GM19463 (cell line): ENCODE results near the gene AQP3.
A peak's percentile ranks its signal among the peaks of the same experiment; 100 is the strongest.
"Not testable (repeated sequence)": the region's sequence is repeated elsewhere in the genome, so short reads cannot be mapped to it uniquely, and the experiment has no call there.

ENCODE experiments used
- ATAC-seq: cut with Tn5 transposase; IDR thresholded peaks from one replicate; pipeline ENCODE4 v1.9.1; 2021; ENCODE audit warnings: mild to moderate bottlenecking, moderate library complexity; ENCODE audit not compliant: unreplicated experiment

The AQP3 gene

DNA sequence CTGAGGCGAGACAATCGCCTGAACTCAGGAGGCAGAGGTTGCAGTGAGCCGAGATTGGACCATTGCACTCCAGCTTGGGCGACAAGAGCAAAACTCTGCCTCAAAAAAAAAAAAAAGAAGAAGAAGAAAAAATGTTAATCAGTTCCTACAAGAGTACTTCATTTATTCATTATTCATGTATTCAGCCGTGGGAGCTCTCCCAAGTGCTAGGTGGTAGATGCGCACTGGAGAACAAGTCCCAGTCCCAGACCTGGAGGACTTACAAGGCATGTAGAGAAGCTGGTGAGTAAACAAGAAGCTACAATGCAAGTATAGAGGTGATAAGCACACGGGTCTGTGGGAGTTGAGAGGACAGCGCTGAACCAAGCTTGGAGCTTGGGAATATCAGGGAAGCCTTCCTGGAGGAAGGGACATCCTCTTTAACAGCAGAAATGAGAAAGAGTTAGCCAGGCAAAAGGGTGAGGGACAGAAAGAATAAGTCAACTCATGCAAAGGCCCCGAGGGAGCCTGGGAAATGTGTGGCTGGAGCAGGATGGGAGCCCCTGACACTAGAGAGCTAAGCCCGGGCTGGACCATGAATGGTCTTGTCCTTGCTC is 27.6 kb downstream of the AQP3 start:
- ATAC-seq = no peak

DNA sequence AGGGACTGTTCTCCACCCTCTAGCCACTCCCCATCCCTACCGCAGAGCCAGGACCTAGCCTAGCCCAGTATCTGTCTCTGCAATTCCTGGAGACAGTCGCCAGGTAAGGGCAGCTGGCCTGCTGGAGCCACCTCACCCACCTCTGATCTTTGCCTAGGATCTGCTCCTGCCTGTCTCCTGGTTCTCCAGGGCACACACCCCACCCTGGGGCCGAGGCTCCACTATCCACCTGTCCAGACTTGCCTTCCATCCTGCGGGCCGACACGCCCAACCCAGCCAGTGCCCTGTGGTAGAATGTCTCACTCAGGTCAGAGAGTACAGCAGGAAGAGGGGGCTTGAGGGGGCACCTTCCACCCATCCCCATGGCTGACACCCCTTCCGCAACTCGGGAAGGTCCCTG is 29.3 kb downstream of the AQP3 start:
- ATAC-seq = no peak

- ATAC-seq = no peak
These were observed 30.4 kb downstream of the AQP3 start for GRCh38 chr9:33416996-33417395.

DNA sequence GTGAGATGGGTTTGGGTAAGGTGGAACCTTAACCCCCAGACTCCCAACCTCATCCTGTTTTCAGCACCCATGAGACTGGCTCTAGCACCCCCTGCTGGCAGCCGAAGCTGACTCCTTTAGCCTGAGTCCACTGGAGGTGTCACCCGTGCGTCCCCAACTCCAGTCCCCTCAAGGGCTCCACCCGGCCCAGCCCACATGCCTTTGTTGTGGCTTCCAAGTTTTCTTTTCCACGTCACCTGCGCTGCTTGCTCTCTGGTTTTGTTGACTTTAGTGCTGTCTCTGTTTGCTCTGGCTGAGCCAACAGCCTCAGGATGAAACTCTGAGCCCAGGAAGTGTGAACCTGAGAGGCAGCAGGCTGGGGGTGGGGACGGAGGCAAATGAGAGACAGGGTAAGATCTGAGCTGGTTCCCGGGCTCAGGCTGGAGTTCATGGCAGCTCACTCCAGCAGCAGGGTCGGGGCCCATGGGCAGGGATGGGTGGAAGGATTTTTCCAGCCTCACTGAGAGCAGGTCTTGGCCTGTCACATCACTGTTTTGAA is 31.8 kb downstream of the AQP3 start:
- ATAC-seq = peak; percentile 67

GRCh38 chr9:33414889-33415500 is 32.4 kb downstream of the AQP3 start:
- no peak for ATAC-seq

DNA sequence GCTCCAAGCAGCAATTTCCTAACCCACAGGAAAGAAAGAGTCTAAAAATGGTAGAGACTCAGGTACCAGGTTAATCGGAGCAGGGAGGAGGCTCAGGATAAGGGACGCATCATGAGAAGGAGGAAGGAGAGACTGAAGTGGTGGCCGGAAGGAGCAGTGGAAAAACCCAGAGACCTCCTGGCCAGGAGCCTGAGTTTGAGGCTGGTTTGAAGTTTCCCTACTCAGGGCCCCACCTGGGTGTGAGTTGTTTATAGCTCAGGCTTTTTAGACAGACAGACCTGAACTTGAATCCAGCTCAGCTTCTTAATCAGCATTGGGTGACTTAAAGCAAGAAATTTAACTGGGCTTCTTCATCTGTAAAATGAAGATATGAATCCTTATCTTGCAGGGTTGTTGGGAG is 33.1 kb downstream of the AQP3 start:
- ATAC-seq = no peak

GRCh38 chr9:33408087-33408486 is 39.3 kb downstream of the AQP3 start:
- ATAC-seq = no peak

- no peak for ATAC-seq
These were observed 40.3 kb downstream of the AQP3 start for GRCh38 chr9:33407061-33407460.

- no peak for ATAC-seq
These were observed 42.5 kb downstream of the AQP3 start for GRCh38 chr9:33404788-33405362.

GRCh38 chr9:33403941-33404787 is 43.2 kb downstream of the AQP3 start:
- no peak for ATAC-seq

- not testable (repeated sequence) for ATAC-seq
These were observed 45.0 kb downstream of the AQP3 start, which contains the start of gene AQP7 for GRCh38 chr9:33402371-33402770. Gene AQP7, minus strand, starts transcription at chr9:33402568. Its CDS starts 1,306 bp downstream, at chr9:33401262.

- not testable (repeated sequence) for ATAC-seq
These were observed 45.6 kb downstream of the AQP3 start for GRCh38 chr9:33401809-33402208.

- ATAC-seq = not testable (repeated sequence)
These were observed 48.3 kb downstream of the AQP3 start for GRCh38 chr9:33399047-33399446.

DNA sequence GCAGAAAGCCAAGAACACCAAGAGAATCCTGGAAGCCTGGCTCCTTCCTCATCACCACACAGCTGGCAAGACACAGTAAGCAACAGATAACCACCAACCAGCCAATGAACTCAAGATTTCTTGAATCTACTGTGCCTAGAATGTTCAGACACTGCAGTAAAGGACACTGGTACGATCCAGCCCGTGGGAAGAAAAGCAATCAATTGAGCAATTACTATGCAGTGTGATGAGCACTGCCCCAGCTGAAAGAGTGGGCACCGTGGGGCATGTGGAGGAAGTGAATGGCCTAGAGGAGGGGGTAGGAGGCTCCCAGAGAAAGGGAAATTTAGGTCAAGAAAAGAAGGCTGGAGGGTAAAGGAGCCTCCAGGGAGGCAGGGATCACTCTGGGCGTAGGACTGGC is 49.6 kb downstream of the AQP3 start:
- ATAC-seq = not testable (repeated sequence)

GRCh38 chr9:33395159-33395879 is 52.1 kb downstream of the AQP3 start:
- not testable (repeated sequence) for ATAC-seq

GRCh38 chr9:33393986-33394385 is 53.4 kb downstream of the AQP3 start:
- not testable (repeated sequence) for ATAC-seq

- ATAC-seq = no peak
These were observed 53.8 kb downstream of the AQP3 start for GRCh38 chr9:33393581-33393980.

GRCh38 chr9:33392591-33393021 is 54.8 kb downstream of the AQP3 start:
- ATAC-seq = not testable (repeated sequence)
